Nephron progenitor cell (in vitro differentiated cells): ENCODE results near the gene DDX3X.
A peak's percentile ranks its signal among the peaks of the same experiment; 100 is the strongest.
"Not testable (repeated sequence)": the region's sequence is repeated elsewhere in the genome, so short reads cannot be mapped to it uniquely, and the experiment has no call there.

Experiments
- DNase-seq: peaks from one replicate; pipeline ENCODE4 v3.0.0; 2021
- H3K27ac Mint-ChIP-seq: 2 replicates; pipeline ENCODE4 v1.8.0; 2021; ENCODE audit warnings: mild to moderate bottlenecking, moderate library complexity, mixed read lengths
- H3K27me3 Mint-ChIP-seq: 2 replicates; pipeline ENCODE4 v1.8.0; 2021; ENCODE audit warnings: mild to moderate bottlenecking, low read depth, mixed read lengths; ENCODE audit not compliant: poor library complexity
- H3K36me3 Mint-ChIP-seq: 2 replicates; pipeline ENCODE4 v1.8.0; 2021; ENCODE audit warnings: low read depth, mixed read lengths
- H3K4me1 Mint-ChIP-seq: 2 replicates; pipeline ENCODE4 v1.8.0; 2021; ENCODE audit warnings: mixed read lengths
- H3K4me3 Mint-ChIP-seq: 2 replicates; pipeline ENCODE4 v1.8.0; 2021; ENCODE audit warnings: mild to moderate bottlenecking, moderate library complexity, mixed read lengths
- H3K9me3 Mint-ChIP-seq: 2 replicates; pipeline ENCODE4 v1.8.0; 2021; ENCODE audit warnings: mild to moderate bottlenecking, moderate library complexity, mixed read lengths
- TF ChIP-seq, protein P1 (sequence below): fragments of 200-600 bp; sonication (generic); IDR thresholded peaks from 2 replicates; pipeline ENCODE4 v1.5.0; 2021; ENCODE audit warnings: antibody characterized with exemption

DDX3X gene

DNA sequence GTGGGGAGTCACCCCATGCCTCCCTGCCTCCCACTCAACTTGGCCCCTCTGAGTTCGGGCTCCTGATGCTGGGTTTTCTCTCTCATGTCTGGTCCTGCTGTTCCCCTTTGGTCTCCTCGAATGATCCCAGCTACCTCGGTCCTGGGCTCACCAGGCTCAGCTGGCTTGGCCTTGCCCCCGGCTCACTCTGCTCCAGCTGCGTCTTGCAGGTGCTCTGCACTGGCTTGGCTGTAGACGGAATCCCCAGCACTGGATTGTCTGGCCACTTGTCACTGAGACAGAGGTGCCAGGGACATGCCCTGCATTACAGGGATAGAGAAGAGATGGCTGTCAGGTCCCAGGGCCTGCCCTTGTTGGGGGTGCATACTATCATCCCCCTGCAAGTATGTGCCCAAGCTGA lies 71.6 kb downstream of the DDX3X start:
- H3K4me3 Mint-ChIP-seq: no peak overlapping the region
- peak overlapping the region; percentile 83 for H3K27ac Mint-ChIP-seq
- TF ChIP-seq, protein P1, sequence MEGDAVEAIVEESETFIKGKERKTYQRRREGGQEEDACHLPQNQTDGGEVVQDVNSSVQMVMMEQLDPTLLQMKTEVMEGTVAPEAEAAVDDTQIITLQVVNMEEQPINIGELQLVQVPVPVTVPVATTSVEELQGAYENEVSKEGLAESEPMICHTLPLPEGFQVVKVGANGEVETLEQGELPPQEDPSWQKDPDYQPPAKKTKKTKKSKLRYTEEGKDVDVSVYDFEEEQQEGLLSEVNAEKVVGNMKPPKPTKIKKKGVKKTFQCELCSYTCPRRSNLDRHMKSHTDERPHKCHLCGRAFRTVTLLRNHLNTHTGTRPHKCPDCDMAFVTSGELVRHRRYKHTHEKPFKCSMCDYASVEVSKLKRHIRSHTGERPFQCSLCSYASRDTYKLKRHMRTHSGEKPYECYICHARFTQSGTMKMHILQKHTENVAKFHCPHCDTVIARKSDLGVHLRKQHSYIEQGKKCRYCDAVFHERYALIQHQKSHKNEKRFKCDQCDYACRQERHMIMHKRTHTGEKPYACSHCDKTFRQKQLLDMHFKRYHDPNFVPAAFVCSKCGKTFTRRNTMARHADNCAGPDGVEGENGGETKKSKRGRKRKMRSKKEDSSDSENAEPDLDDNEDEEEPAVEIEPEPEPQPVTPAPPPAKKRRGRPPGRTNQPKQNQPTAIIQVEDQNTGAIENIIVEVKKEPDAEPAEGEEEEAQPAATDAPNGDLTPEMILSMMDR: no peak
- no peak for DNase-seq
- H3K27me3 Mint-ChIP-seq: no peaks in the 10 kb centered on the region
- no peaks in the 10 kb centered on the region for H3K4me1 Mint-ChIP-seq
- no peaks in the 10 kb centered on the region for H3K36me3 Mint-ChIP-seq
- peaks cover 40% of the 10 kb centered on the region for H3K9me3 Mint-ChIP-seq

DNA sequence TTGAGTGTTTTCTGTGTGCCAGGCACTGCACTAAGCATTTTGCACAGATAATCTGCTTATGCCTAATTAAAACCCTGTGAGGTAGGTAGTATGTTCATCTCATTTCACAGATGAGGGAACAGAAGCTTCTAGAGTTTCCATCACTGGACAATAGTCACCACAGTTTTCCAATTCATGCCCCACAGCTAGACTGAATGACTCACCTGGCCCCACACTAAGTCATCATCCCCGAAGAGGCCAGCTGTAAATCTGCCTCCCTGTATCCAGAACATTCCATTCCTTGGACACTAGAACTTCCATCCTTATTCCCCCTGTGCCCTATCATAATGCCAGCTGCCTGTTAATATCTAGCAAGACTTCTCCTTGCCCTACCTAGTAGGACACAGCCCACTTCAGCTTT lies 72.2 kb downstream of the DDX3X start:
- TF ChIP-seq, protein P1: no peak
- Mint-ChIP-seq H3K9me3 (peaks cover 40% of the 10 kb centered on the region), H3K27me3 (no peaks in the 10 kb centered on the region), H3K27ac (no peak overlapping the region), H3K36me3 (no peaks in the 10 kb centered on the region), H3K4me1 (no peaks in the 10 kb centered on the region), H3K4me3 (no peak overlapping the region)
- DNase-seq: no peak

DNA sequence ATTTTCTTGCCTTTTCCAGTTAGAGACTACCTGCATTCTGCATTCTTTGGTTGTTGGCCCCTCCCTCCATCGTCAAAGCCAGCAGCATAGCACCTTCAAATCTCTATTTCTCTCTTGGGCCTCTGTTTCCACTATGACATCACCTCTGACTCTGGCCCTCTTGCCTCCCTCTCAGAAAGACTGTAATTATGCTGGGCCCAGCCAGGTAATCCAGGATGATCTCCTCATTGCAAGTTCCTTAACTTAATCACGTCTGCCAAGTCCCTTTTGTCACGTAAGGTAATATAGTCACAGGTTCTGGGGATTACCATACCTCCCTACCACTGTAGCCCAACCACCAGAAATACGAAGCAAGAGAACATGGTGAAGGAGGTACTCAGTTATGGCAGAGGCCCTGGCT lies 73.9 kb downstream of the DDX3X start:
- Mint-ChIP-seq H3K27me3 (no peaks in the 10 kb centered on the region), H3K36me3 (no peaks in the 10 kb centered on the region), H3K4me3 (no peak overlapping the region), H3K4me1 (no peaks in the 10 kb centered on the region), H3K27ac (no peak overlapping the region), H3K9me3 (peaks cover 45% of the 10 kb centered on the region)
- DNase-seq: no peak
- TF ChIP-seq, protein P1: no peak

DNA sequence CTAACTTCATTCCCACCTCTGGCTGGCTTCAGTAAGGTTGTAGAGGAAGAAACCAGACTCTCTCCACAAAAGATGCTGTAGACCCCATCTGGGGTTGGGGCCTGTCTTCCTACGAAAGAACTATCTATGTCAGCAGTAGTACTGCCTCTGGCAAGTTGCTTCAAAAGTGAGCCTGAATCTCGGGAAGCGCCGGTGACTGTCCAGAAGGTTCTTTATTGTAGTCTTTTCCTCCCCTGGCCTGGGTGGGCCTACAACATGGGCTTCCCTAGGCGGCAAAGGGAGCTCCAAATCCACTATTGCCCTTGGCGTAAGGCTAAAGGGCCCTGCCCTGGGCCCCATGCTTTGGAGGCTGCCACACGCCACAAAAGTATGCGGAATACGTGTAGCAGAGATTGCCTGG lies 74.6 kb downstream of the DDX3X start:
- no peaks in the 10 kb centered on the region for H3K4me1 Mint-ChIP-seq
- DNase-seq: no peak
- no peaks in the 10 kb centered on the region for H3K36me3 Mint-ChIP-seq
- H3K4me3 Mint-ChIP-seq: no peak overlapping the region
- H3K9me3 Mint-ChIP-seq: peaks cover 39% of the 10 kb centered on the region
- H3K27me3 Mint-ChIP-seq: peaks cover 2% of the 10 kb centered on the region
- TF ChIP-seq, protein P1: no peak
- no peak overlapping the region for H3K27ac Mint-ChIP-seq

DNA sequence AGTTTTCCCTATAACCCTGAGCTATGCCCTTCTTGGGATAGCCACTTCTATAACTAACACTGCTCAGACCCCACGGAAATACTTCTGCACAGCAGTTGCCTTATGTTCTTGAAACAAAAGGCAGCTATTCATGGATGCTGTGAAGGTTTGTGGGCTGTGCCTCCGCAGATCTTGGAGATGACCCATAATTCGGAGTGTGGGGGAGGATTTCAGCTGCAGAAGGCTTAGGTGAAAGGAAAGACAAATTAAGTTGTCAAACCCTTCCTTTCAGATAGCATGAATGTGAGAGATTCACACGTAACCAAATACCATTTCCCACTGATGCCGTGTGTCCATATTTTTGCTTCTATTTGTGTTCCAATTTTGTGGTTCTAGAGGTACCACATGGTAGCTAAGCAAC lies 75.0 kb downstream of the DDX3X start:
- DNase-seq: no peak
- Mint-ChIP-seq H3K36me3 (no peaks in the 10 kb centered on the region), H3K27ac (no peak overlapping the region), H3K27me3 (peaks cover 2% of the 10 kb centered on the region), H3K4me1 (no peaks in the 10 kb centered on the region), H3K9me3 (peaks cover 38% of the 10 kb centered on the region), H3K4me3 (no peak overlapping the region)
- TF ChIP-seq, protein P1: no peak

DNA sequence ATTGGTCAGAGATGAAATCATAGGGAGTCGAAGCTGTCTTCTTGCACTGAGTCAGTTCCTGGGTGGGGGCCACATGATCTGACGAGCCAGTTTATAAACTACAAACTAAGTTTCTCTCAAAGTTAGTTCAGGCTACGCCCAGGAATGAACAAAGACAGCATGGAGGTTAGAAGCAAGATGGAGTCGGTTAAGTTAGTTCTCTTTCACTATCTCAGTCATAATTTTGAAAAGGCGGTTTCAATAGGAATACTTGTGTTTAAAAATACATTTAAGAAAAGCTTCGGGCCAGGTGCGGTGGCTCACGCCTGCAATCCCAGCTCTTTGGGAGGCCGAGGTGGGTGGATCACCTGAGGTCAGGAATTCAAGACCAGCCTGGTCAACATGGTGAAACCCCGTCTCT lies 77.3 kb downstream of the DDX3X start:
- peaks cover 41% of the 10 kb centered on the region for H3K9me3 Mint-ChIP-seq
- not testable (repeated sequence) for H3K4me1 Mint-ChIP-seq

More for the DNA sequence above, 77.3 kb downstream of the DDX3X start:
- H3K4me3 Mint-ChIP-seq, DNase-seq, H3K36me3 Mint-ChIP-seq, H3K27me3 Mint-ChIP-seq, H3K27ac Mint-ChIP-seq: not testable (repeated sequence)
